HUES48 (cell line): ENCODE data around the gene SETD6.
"Not testable (repeated sequence)": the region's sequence is repeated elsewhere in the genome, so short reads cannot be mapped to it uniquely, and the experiment has no call there.

ENCODE experiments used
- H3K27ac ChIP-seq: one replicate; pipeline ENCODE4 v1.7.0; 2013; ENCODE audit warnings: low read depth, low read length, inconsistent platforms
- H3K27me3 ChIP-seq: 2 replicates; pipeline ENCODE4 v1.6.1; 2013; ENCODE audit warnings: mild to moderate bottlenecking, low read length; ENCODE audit not compliant: control insufficient read depth, insufficient read depth
- H3K36me3 ChIP-seq: 2 replicates; pipeline ENCODE4 v1.6.1; 2013; ENCODE audit warnings: low read length; ENCODE audit not compliant: control insufficient read depth, insufficient read depth
- H3K4me1 ChIP-seq: 2 replicates; pipeline ENCODE4 v1.6.1; 2013; ENCODE audit warnings: mild to moderate bottlenecking, low read length; ENCODE audit not compliant: control insufficient read depth, insufficient read depth
- H3K4me3 ChIP-seq: 2 replicates; pipeline ENCODE4 v1.5.1; 2013; ENCODE audit warnings: mild to moderate bottlenecking, low read depth, low read length
- H3K9ac ChIP-seq: 2 replicates; pipeline ENCODE4 v1.6.1; 2013; ENCODE audit warnings: mild to moderate bottlenecking, low read depth, low read length, moderate library complexity
- H3K9me3 ChIP-seq: 2 replicates; pipeline ENCODE4 v1.6.1; 2013; ENCODE audit warnings: low read length; ENCODE audit not compliant: control insufficient read depth, insufficient read depth

SETD6 gene

GRCh38 chr16:58478427-58478826 is 36.9 kb upstream of the SETD6 start:
- Histone ChIP-seq H3K36me3 (no peaks in the 10 kb centered on the region), H3K4me3 (no peak overlapping the region), H3K9ac (no peak overlapping the region), H3K9me3 (no peaks in the 10 kb centered on the region), H3K4me1 (peaks cover 13% of the 10 kb centered on the region; the same call in 1 of the 2 replicates), H3K27ac (no peak overlapping the region), H3K27me3 (no peaks in the 10 kb centered on the region)

- Histone ChIP-seq H3K9ac (no peak overlapping the region), H3K4me3 (no peak overlapping the region), H3K4me1 (peaks cover 4% of the 10 kb centered on the region; the same call in 1 of the 2 replicates), H3K27ac (no peak overlapping the region), H3K9me3 (no peaks in the 10 kb centered on the region), H3K27me3 (no peaks in the 10 kb centered on the region), H3K36me3 (no peaks in the 10 kb centered on the region)
Measured at GRCh38 chr16:58481226-58481869, 34.0 kb upstream of the SETD6 start.

- H3K4me3 ChIP-seq = no peak overlapping the region
- H3K36me3 ChIP-seq = no peaks in the 10 kb centered on the region
- H3K9ac ChIP-seq = no peak overlapping the region
- no peaks in the 10 kb centered on the region for H3K27me3 ChIP-seq
- no peak overlapping the region for H3K27ac ChIP-seq
- no peaks in the 10 kb centered on the region for H3K9me3 ChIP-seq
- peaks cover 4% of the 10 kb centered on the region; the same call in 1 of the 2 replicates for H3K4me1 ChIP-seq
Measured at GRCh38 chr16:58481931-58482330, 33.4 kb upstream of the SETD6 start.

GRCh38 chr16:58485184-58485887 is 30.0 kb upstream of the SETD6 start:
- Histone ChIP-seq H3K9me3 (no peaks in the 10 kb centered on the region), H3K27ac (no peak overlapping the region)

DNA sequence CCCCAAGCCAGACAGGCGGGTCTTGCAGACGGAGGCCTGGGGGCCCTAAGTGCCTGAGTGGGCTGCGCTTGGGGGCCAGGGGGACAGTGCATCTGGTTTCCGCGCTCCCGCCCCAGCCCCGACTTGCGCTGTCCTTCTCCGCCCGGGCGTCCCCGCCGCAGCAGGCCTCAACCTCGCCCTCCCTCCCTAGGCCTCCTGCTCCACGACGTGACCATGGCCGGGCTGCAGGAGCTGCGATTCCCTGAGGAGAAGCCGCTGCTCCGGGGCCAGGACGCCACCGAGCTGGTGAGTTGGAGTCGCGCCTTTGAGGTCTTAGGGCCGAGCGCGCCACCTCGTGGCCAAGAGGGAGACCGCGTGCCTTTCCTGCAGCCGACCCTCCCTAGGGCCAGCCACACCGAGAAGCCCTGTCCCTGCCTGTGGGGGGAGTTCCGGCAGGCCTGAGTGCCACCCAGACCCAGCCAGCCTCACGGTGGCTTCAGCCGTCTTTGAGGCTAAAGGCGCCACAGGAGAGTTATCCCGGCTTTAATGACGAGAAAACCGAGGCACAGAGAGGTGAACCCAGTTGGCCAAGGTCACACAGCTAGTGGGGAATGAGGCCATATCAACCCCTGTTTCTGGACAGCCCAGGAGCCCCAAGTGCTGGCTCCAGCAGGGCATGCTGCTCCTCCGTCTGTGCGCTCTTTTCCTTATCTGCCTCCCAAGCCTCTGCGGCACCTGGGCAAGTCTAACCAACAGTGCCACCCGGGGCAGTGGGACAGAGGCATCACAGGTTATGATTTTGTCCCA is 27.6 kb upstream of the SETD6 start:
- Histone ChIP-seq H3K36me3 (no peaks in the 10 kb centered on the region), H3K9ac (no peak overlapping the region), H3K27me3 (no peaks in the 10 kb centered on the region), H3K9me3 (no peaks in the 10 kb centered on the region), H3K4me3 (no peak overlapping the region), H3K27ac (no peak overlapping the region), H3K4me1 (peaks cover 4% of the 10 kb centered on the region; the same call in 1 of the 2 replicates)

More at GRCh38 chr16:58485184-58485887, 30.0 kb upstream of the SETD6 start:
- H3K36me3 ChIP-seq = no peaks in the 10 kb centered on the region
- H3K4me1 ChIP-seq = peaks cover 4% of the 10 kb centered on the region; the same call in 1 of the 2 replicates
- no peaks in the 10 kb centered on the region for H3K27me3 ChIP-seq
- H3K9ac ChIP-seq = no peak overlapping the region
- H3K4me3 ChIP-seq = no peak overlapping the region

- Histone ChIP-seq H3K27ac (no peak overlapping the region), H3K4me3 (no peak overlapping the region), H3K4me1 (no peaks in the 10 kb centered on the region), H3K9me3 (no peaks in the 10 kb centered on the region), H3K27me3 (no peaks in the 10 kb centered on the region), H3K9ac (no peak overlapping the region), H3K36me3 (no peaks in the 10 kb centered on the region)
Measured at GRCh38 chr16:58488531-58488930, 26.8 kb upstream of the SETD6 start.

DNA sequence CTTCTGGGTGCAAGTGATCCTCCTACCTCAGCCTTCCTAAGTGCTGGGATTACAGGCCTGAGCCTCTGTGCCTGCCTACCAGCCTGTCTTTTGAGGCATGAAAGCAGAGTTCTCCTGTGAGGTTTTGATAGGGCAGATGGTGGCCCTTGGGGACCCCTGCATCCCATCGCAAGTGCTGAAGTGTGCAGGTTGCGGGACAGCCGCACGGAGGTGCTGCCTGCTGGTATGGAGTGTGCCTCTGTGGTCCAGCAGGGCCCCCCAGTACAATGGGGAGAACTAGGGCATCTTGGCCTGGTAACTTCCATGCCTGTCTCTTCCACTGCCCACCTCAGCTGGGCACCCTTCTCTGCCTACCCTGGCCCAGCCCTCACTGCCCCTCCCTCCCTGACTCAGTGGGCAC is 25.3 kb upstream of the SETD6 start:
- Histone ChIP-seq H3K9ac (no peak overlapping the region), H3K27me3 (no peaks in the 10 kb centered on the region), H3K9me3 (no peaks in the 10 kb centered on the region), H3K36me3 (no peaks in the 10 kb centered on the region), H3K27ac (no peak overlapping the region), H3K4me3 (no peak overlapping the region), H3K4me1 (peaks cover 2% of the 10 kb centered on the region; the same call in 1 of the 2 replicates)

DNA sequence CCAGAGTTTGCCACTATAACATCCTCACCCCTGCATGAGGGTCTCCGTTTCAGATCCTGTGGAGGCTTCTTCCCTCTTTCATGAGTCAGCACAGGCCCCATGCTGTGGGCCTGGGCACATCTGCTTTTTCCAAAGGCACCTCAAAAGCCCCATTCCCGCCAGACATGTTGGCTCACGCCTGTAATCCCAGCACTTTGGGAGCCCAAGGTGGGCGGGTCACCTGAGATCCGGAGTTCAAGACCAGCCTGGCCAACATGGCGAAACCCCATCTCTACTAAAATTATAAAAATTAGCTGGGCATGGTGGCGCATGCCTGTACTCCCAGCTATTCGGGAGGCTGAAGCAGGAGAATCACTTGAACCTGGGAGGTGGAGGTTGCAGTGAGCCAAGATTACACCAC is 24.8 kb upstream of the SETD6 start:
- H3K27ac ChIP-seq, H3K4me3 ChIP-seq, H3K9ac ChIP-seq, H3K36me3 ChIP-seq, H3K9me3 ChIP-seq, H3K4me1 ChIP-seq, H3K27me3 ChIP-seq: not testable (repeated sequence)

DNA sequence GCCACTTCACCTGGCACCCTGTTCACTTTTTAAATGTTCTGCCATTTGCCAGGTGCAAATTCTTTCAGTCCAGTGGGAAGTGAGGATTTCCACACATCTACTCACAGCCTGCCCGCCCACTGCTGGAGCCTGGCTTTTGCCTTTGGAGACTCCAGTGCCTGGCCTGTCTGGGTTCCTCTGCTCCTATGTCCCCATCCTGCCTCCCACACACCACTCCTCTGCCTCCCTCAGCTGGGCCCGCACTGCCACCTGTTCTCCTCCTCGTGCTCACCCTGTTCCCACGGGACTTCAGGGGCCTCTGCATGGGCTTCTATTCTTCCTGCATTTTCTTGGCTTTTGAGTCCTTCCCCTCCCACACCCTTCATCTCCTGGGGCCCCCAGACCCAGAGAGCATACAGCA is 23.3 kb upstream of the SETD6 start:
- Histone ChIP-seq H3K36me3 (no peaks in the 10 kb centered on the region), H3K4me3 (no peak overlapping the region), H3K4me1 (peaks cover 13% of the 10 kb centered on the region), H3K9me3 (no peaks in the 10 kb centered on the region), H3K27ac (no peak overlapping the region), H3K9ac (no peak overlapping the region), H3K27me3 (no peaks in the 10 kb centered on the region)

DNA sequence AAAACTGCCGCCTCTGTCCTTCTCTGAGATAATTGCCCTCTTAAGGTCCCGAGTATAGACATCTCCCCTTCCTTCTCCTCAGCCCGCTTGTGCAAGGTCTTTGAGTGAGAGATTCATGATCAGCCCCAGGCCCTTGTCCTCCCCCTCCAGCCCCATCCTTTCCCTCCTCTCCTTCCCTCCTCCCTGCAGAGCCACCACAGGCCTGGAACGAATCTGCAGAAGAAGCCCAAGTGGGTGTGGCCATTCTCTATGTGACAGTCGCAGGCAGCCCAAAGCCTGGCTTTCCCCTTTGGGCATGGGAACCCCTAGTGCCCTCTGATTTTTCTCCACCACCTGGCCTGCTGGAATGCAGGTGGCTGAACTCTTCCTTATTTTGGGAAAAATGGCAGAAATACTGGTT is 22.6 kb upstream of the SETD6 start:
- Histone ChIP-seq H3K27ac (no peak overlapping the region), H3K36me3 (no peaks in the 10 kb centered on the region), H3K4me3 (no peak overlapping the region), H3K27me3 (no peaks in the 10 kb centered on the region), H3K9me3 (no peaks in the 10 kb centered on the region), H3K9ac (no peak overlapping the region), H3K4me1 (peaks cover 13% of the 10 kb centered on the region)
